NCI-H187 (cell line): ENCODE data around the gene SLC6A7.
"Not testable (repeated sequence)": the region's sequence is repeated elsewhere in the genome, so short reads cannot be mapped to it uniquely, and the experiment has no call there.

Source experiments
- DNase-seq, 2 experiments: peaks; one replicate each; lab custom pipeline; 2025; lab: John Stamatoyannopoulos, UW

The SLC6A7 gene

DNA sequence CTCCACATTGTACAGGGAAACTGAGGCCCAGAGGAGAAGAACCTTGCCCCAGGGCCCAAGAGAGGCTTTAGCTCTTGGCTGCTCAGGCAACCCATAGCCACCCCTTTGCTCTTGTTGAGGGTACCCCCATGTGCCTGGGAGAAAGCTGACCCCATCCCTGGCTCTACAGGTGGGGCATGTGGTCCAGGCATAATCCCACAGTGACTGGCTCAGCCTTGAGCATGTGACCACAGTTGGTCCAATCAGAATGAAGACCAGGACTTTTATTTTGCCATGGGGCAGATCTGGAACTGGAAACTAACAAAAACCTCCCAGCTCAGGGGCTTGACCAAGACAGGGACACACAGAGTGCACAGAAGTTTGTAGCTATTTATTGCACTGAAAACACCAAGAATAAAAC lies 29.3 kb downstream of the SLC6A7 start:
- DNase-seq: no peak

DNA sequence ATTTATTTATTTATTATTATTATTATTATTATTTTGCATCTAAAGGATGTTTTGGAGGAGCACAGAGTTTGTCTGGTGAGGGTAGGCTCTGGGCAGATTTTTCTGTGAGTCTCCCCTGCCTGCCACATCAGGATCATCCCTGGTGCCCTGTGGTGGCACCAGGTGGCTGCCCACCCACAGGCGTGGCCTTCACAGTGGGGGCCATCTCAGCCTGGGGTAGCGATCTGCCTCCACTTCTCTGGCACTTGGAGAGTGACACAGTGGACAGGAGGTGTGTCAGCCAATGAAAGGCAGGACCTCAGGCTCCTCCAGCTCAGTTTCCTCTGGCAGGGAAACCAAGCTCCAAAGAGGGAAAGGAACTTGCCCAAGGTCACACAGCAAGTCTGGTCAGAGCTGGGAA lies 30.0 kb downstream of the SLC6A7 start:
- DNase-seq: no peak

GRCh38 chr5:150221471-150221870 lies 31.6 kb downstream of the SLC6A7 start:
- no peak for DNase-seq

- DNase-seq: no peak
Observed at GRCh38 chr5:150222906-150223305, 33.0 kb downstream of the SLC6A7 start.

DNA sequence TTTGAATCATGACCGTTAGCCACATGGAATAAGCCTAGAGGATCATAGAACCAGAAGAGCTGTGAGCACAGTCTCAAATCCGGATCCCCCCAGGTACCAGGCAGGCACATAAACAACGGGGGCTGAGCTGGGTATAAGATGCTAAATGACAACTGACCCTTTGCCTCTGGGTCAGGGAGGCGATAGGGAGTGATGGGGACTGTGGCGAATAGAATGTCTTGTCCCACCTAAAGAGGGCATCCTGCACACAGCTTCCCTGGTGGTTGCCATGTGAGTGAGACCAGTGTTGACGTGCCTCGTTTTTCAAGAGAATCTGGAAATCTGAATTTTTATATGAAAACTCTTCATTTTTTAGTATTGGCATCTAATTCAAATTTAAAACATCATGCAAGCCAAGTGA lies 33.6 kb downstream of the SLC6A7 start:
- no peak for DNase-seq

DNA sequence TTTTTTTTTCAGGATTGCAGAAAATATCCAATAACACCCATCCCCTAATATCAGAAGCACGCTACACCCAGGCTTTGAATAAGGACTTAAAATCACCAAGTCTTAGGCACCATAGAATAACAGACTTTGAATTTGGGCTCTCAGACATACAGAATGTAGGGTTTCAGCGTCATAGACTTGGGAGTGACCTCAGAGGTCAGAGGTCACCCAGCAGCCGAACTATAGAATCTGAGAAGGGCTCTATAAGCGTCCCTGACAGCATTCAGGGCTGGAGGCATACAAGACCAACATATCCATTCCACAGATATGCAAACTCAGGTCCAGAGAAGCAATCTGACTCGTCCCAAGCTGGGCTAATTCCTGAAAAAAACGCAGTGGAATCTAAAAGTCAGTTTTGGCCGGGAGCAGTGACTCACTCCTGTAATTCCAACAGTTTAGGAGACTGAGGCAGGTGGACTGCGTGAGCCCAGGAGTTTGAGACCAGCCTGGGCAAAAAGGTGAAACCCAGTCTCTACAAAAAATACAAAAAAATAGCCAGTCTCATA lies 34.7 kb downstream of the SLC6A7 start:
- no peak for DNase-seq

- no peak for DNase-seq
Observed at GRCh38 chr5:150227036-150227435, 37.2 kb downstream of the SLC6A7 start.

GRCh38 chr5:150227606-150228273 lies 37.9 kb downstream of the SLC6A7 start:
- DNase-seq: no peak

- no peak for DNase-seq
Observed at GRCh38 chr5:150229571-150229970, 39.7 kb downstream of the SLC6A7 start.

- no peak for DNase-seq
Observed at GRCh38 chr5:150230842-150231241, 41.0 kb downstream of the SLC6A7 start.

GRCh38 chr5:150233706-150234105 lies 43.8 kb downstream of the SLC6A7 start:
- not testable (repeated sequence) for DNase-seq

GRCh38 chr5:150234576-150235499 lies 45.0 kb downstream of the SLC6A7 start:
- no peak for DNase-seq

DNA sequence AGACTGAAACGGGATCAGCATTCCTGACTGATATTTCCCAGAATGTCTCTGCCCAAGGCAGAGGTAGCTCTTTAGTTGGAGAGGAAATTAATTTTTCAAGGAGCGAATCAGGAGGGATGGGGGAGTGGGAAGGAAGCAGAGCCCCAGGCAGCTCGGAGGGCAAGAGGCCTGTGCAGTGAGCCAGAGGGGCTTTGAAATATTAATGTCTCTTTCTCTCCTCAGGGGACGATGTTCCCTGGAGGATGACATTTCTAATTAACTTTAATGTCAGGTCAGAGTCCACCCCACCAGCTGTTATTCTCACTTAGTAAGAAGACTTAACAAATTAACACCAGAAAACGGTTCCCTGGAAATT lies 45.6 kb downstream of the SLC6A7 start:
- no peak for DNase-seq

DNA sequence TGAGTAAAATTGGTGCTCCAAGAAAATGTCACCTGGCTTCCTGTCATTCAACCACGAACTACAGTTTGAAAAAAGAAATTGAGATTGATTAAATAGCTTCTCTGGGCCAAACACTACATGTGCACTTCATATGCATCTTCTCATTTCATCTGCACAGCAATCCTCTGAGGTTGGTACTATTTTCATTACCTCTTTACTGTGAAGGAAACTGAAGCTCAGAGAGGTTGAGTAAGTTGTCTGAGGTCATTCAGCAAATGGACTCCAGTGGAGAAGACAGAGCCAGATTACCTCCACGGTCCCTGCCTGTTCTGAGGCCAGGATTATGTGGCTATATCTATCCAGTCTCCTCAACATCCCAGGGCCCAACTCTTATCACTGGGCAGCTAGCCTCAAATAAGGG lies 46.5 kb downstream of the SLC6A7 start:
- no peak for DNase-seq

DNA sequence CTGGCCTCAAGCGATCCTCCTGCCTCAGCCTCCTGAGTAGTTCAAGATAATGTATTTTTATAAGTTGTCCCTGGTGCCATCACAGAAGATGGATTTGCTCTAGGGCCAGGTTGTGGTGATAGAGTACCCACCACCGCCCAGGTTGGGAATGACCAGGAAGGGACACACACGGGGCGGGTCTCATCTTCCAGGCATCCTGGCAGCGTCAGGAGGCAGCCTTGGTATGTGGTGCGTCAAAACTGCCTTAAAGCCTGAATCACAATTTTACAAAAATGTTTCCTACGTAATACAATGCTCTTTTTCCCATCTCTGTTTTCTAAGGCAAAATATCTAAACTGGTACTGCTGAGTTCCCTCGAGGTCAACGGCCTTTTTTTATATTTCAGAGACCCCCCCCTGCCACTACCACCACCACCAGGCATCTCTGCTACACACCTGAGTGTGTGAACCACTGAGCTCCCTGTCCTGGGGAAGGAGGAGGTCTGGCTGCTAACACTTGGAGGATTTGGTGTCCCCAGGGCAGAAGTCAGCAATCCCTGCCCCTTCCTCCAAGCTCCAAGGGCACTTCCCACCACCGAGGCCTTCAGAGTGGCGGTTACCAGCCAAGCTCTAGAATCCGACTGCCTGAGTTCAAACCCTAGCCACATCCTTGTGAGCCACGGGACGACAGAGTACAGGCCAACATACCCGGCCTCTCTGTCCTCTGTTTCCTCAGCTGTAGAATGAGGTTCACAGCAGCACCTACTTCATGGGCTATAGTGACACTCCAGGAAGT lies 47.3 kb downstream of the SLC6A7 start:
- no peak for DNase-seq

- DNase-seq: no peak
Observed at GRCh38 chr5:150238646-150239045, 48.8 kb downstream of the SLC6A7 start.

GRCh38 chr5:150239099-150239793 lies 49.4 kb downstream of the SLC6A7 start:
- no peak for DNase-seq

DNA sequence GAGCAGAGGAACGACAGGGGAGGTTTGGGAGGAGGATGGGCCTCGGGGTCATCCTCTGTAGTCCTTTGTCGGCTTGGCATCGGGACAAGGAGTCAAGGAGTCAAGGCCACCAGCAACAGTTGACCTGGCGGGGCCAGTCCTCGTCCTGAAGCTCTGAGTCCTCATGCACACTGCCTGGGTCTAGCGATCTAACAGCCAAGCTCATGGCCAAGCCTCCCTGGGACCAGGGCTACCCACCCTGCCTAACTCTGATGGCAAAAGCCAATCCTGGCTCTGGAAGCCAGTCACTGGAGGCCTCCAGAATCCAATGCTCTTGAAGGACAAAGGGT lies 49.9 kb downstream of the SLC6A7 start:
- no peak for DNase-seq

DNA sequence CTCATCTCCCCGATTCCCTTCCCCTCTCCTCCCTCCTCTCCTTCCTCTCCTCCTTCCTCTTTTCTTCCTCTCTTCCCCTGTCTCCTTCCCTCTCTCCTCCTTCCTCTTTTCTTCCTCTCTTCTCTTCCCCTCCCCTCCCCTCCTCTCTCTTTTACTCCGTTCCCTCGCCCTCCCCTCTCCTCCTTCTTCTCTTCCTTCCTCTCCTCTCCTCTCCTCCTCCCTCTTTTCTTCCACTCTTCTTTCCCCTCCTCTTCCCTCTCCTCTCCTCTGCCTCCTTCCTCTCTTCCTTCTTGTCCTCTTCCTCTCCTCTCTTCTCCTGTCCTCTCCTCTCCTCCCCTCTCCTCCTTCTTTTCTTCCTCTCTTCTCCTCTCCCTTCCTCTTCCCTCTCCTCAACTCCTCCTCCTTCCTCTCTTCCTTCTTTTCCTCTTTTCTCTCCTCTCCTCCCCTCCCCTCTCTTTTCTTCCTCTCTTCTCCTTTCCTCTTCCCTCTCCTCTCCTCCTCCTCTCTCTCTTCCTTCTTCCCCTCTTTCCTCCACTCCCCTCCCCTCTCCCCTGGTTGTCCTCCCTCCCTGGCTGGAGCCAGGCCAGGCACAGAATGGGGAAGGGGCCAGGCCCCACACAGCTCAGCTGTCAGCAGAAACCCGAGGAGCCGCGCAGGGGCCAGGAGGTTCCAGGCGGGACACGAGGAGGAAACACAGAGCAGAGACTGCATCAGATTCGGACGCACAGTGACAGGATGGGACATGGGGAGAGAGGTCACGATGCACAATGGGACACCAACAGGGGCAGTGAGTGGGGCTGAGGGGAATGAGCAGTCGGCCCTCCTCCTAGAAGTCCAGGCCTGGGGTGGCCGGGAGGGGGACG lies 51.7 kb downstream of the SLC6A7 start:
- DNase-seq: no peak

GRCh38 chr5:150242251-150242894 lies 52.5 kb downstream of the SLC6A7 start:
- DNase-seq: no peak
